ENCODE results near the gene OR6K2. TPM values are rescaled to one million over a fixed set of nuclear protein-coding genes. Genes with fewer than 3 reads are reported as not detected.
"Not testable (repeated sequence)": the region's sequence is repeated elsewhere in the genome, so short reads cannot be mapped to it uniquely, and the experiment has no call there.

Gene OR6K2
- not detected in 2 replicates for total RNA-seq

DNA sequence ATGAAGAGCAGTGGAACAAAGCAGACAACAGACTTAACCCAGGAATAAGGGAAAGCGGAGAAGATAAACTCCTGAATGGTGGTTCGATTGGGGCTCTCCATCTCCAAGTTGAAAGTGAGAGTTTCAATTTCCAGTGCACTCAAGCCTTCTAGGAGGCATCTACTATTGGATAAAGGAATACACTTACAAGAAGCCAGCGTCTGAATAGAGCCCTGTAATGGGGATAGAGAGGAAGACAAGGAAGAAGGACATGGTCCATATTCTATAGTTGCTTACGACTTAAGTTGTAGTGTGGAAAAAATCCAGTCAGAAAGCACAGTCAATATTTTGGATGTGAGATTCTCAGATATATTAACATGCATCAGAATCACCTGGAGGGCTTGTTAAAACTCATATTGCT is at the start of gene OR6K2:
TSS of gene OR6K2 (minus strand) at position 101 of the 400 bp plus-strand sequence. CDS start at position 101, 0 bp downstream.
- DNase-seq (ENCODE audit: low read depth in 2 of 2): no peak

- no peak for DNase-seq (ENCODE audit: low read depth in 2 of 2)
Observed at GRCh38 chr1:158735848-158736247, 35.4 kb upstream of the OR6K2 start.

GRCh38 chr1:158732524-158732923 is 32.1 kb upstream of the OR6K2 start:
- no peak for DNase-seq (ENCODE audit: low read depth in 2 of 2)

DNA sequence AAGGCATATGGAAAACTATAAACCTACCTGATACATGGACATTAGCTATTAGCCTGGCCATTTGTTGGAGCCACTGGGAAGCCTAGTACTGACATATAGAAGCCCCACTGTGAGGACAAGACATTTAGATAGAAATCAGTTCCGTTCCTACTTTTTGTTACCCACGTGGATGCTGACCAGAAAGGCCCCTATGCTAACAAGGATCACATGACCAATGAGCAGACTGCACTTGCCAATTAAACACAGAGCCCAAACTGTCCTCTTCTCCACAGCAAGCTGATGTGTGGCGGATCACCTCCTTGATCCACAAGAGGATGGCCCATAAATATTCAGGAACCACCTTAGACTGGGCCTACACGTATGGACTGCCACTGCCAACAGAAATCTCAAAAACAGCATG is 31.3 kb upstream of the OR6K2 start:
- no peak for DNase-seq (ENCODE audit: low read depth in 2 of 2)

- no peak for DNase-seq (ENCODE audit: low read depth in 2 of 2)
Observed at GRCh38 chr1:158730453-158730852, 30.0 kb upstream of the OR6K2 start.

DNA sequence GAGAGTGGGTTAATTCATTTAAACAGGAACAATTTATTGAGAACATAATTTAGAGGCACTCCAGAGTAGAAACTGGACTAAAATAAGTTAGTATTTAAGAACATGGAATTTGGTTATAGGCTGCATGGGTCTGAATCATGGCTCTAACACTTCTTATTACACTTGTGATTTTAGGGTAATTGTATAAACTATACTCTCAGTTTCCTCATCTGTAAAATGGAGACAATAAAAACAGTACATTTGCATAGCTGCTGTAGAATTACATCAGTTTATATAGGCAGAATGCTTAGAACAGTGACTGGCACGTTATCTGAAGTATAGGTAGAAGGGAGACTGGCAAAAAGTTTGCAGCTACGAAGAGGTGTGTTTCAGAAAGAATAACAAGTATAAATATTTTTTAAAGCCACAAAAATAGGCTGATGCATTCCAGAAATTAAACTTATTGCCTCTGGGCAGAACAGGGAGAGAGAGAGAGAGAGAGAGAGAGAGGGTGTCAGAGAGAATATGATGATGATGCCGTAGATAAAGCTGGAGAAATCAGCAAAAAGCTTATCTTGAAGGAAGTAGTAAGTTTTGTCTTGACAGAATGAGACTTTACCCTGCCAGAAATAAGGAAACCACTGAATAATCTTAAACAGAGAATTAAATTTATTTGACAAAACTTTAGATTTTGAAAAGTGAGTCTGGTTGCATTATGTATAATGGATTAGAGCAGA is 28.2 kb upstream of the OR6K2 start:
- DNase-seq (ENCODE audit: low read depth in 2 of 2): no peak

DNA sequence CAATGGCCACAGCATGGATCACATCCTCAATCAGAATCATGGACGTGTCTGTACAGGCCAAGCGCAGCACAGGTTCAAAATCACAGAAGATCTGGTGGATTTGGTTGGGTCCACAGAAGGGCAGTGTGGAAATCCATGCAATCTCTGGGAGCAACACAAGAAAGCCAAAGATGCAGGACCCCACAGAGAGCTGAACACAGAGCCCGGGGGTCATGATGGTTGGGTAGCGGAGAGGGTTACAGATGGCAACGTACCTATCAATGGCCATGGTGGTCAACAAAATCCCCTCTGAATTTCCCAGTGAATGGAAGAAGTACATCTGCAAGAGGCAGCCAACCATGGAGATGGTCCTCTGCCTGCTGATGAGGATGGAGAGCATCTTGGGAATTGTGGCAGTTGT is 24.0 kb upstream of the OR6K2 start:
- no peak for DNase-seq (ENCODE audit: low read depth in 2 of 2)

- DNase-seq (ENCODE audit: low read depth in 2 of 2): no peak
Observed at GRCh38 chr1:158720620-158721019, 20.2 kb upstream of the OR6K2 start, which contains the start of gene OR6K3. Gene OR6K3 (minus strand): TSS chr1:158720720. CDS start chr1:158718115, 2,605 bp downstream.

DNA sequence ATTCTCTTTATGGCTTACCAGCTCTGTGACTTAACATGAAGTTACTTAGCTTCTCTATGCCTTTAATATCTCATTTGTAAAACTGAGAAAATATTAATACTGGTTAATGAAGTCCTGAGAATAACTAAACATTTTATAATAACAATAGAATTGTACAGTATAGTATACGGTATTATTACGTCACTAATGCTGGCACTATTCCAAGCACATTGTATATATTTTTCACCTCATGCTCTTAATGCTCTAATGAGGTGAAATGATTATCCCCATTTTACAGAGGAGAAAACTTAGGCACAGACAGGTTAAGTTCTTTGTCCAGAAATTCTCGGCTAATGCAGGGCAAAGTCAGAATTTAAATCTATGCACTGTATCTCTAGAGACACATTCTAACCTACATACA is 19.2 kb upstream of the OR6K2 start:
- DNase-seq (ENCODE audit: low read depth in 2 of 2): no peak

- no peak for DNase-seq (ENCODE audit: low read depth in 2 of 2)
Observed at GRCh38 chr1:158717344-158717743, 16.9 kb upstream of the OR6K2 start.

- DNase-seq (ENCODE audit: low read depth in 2 of 2): no peak
Observed at GRCh38 chr1:158716335-158716734, 15.9 kb upstream of the OR6K2 start.

DNA sequence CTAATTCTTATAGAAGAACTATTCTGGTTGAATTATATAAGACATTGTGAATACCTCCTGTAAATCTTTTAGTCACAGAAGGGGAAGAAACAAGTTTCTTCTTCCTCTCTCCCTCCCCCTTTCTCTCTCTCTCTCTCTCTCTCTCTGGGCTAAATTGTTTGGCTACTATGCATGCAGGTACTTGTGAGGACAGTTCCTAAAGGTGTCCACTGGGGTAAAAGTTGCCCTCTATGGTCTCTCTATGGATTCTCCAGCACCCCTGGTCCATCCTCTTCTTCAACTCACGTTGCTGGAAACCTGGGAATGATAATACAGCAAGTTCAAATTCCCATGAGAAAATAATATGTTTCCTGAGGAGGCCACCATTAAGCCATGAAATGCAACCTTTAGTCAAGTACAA is 14.3 kb upstream of the OR6K2 start:
- DNase-seq (ENCODE audit: low read depth in 2 of 2): no peak

DNA sequence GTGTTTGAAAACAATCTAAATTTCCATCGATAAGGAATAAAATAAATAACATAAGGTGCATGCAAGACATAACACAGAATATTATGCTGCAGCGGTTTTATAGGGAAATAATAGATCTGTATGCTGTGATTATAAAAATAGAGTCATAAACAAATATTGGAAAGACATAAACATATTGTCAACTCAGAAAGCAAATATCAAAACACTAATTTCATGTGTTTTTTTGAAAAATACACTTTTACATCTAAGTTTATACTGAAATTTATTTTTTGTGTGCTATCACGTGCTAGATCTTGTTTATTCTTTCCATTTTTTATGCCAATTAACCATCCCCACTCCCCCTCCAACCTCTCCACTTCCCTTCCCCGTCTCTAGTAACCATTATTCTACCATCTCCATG is 10.6 kb upstream of the OR6K2 start:
- no peak for DNase-seq (ENCODE audit: low read depth in 2 of 2)

- no peak for DNase-seq (ENCODE audit: low read depth in 2 of 2)
Observed at GRCh38 chr1:158706096-158706495, 5.6 kb upstream of the OR6K2 start.

DNA sequence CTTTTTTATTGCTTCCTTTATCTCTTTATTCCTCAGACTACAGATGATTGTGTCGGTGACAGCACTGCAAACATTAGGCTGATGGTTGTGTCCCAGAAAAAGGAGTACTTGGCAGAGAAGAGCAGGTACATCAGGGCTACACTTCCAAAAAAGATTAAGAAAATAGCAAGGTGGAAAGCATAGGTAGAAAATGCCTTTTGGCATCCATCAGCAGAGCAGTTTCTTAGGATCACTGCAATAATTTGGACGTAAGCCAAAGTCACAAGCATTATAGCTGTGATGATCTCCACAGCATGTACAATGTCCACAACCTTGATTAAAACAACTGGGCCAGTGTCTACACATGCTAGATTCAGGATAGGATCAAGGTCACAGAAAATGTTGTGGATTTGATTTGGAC is 5.9 kb downstream of the OR6K2 start:
- no peak for DNase-seq (ENCODE audit: low read depth in 2 of 2)

DNA sequence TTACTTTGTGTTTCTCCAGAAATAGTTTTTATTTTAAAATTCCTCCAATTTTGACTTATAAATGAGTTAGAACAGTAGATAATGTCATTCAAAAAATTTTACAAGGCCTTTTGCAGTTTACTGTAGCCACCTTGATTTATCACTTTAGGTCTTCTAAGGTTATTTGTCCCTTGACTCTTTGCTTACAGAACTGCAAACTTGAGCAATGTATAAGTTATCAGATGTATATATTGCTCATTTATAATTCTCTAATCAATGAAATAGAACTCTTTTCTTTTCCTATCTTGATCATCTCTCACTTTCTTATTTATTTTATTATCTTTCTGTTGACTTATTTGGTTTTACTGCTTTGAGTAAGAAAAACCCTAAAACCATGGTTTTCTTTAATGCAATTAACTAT is 8.1 kb downstream of the OR6K2 start:
- no peak for DNase-seq (ENCODE audit: low read depth in 2 of 2)

GRCh38 chr1:158691907-158692306 is 8.5 kb downstream of the OR6K2 start:
- no peak for DNase-seq (ENCODE audit: low read depth in 2 of 2)

DNA sequence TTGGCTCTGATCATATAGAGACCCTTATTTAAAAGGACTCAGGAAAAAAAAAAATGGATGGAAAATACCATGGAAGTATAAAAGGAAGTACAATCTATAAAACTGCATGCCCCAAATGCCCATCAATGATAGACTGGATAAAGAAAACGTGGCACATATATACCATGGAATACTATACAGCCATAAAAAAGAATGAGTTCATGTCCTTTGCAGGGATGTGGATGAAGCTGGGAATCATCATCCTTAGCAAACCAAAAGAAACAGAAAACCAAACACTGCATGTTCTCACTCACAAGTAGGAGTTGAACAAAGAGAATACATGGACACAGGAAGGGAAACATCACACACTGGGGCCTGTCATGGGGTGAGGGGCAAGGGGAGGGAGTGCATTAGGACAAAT is 9.3 kb downstream of the OR6K2 start:
- DNase-seq (ENCODE audit: low read depth in 2 of 2): not testable (repeated sequence)

DNA sequence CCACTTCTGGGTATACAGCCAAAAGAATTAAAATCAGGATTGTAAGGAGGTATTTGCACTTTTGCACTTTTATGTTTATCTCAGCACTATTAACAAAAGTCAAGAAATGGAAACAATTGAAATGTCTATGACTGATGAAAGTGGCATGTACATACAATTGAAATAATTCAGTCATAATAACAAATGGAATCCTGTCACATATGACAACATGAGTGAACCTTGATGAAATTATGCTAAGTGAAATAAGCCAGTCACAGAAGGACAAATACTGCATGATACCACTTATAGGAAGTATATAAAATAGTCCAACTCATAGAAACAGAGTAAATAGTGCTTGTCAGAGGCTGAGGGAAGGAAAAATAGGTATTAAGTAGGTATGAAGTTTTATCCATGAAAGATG is 10.6 kb downstream of the OR6K2 start:
- DNase-seq (ENCODE audit: low read depth in 2 of 2): no peak

GRCh38 chr1:158689110-158689509 is 11.3 kb downstream of the OR6K2 start:
- no peak for DNase-seq (ENCODE audit: low read depth in 2 of 2)

DNA sequence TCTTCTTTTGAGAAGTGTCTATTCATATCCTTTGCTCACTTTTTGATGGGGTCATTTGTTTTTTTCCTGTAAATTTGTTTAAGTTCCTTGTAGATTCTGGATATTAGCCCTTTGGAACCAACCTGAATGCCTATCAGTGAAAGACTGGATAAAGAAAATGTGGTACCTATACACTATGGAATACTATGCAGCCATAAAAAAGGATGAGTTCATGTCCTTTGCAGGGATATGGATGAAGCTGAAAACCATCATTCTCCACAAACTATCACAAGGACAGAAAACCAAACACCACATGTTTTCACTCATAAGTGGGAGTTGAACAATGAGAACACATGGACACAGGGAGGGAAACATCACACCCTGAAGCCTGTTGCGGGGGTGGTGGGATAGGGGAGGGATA is 12.1 kb downstream of the OR6K2 start:
- DNase-seq (ENCODE audit: low read depth in 2 of 2): not testable (repeated sequence)

DNA sequence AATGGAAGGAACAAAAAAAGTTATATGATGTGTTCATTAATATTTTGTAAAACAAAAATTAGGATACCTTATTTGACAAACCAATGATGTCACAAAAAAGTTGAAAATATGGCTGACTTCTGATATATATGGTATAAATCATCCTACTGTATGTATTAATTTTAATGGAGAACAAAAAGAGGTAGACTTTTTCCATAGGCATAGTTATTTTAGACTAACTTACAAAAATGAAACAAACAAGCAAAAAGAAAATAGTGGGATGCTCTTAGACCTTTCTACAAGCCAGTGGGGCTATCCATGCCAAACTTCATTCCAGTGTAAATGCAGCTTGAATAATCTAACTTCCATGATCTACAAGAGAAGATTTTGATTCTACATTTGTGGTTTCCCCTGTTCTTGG is 13.4 kb downstream of the OR6K2 start:
- DNase-seq (ENCODE audit: low read depth in 2 of 2): no peak

DNA sequence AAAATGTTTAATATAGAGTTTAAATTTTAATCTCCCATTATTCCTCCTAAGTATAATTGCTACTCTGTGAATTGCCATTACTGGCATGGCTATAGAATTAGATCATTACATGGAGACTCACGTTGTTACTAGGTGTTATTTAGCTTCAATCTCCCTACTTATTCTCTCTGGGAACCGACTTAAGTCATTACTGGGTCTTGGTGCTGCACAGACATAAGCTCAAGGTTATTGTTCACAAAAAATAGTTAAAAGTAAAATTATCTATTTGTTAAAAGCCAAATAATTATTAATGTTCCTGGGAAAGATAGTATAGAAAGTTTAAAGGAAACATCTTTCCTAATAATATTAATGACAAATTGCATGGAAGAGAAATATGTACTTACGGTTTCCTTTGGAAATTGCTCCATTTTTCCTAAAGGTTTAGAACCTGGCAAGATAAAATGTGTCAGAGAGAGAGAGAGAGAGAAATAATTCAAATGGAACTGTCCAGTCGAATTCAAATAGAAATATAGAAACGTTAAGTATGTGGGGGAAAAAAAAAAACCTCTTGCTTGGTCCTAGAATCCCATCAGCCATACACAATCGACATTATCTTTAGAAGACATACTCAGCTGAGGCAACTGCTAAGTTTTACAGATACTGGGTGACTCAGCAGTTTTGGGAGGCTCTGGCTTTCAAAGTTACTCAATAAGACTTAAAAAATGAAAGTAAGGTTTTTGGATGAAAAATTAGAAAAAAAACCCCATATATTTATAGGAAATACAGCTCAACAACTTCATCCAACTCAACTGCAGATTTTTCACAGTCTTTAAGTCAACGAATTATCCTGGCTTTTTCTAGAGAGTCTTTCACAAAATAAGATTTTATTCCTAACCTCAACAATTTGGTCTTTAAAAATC is 14.1 kb downstream of the OR6K2 start, which contains the start of gene SPTA1:
TSS of gene SPTA1 (minus strand) at position 605 of the 899 bp plus-strand sequence. CDS start at position 407, 198 bp downstream.
- DNase-seq (ENCODE audit: low read depth in 2 of 2): no peak

All from lung microvascular endothelial cell (primary cell).